Measurements from ENCODE around the gene CRIP2. TPM values are rescaled to one million over a fixed set of nuclear protein-coding genes. Genes with fewer than 3 reads are reported as not detected.

CRIP2 gene
- total RNA-seq, 2 donors from 2014 or later: 13.0 to 19.2 TPM

- DNase-seq: no peak
These were observed 33.6 kb upstream of the CRIP2 start for GRCh38 chr14:105440992-105441391.

GRCh38 chr14:105442125-105442524, 32.5 kb upstream of the CRIP2 start:
- no peak for ATAC-seq
- no peak for DNase-seq
- intact Hi-C loops (cut with DNase I, micrococcal nuclease): no loop called here

More at GRCh38 chr14:105440992-105441391, 33.6 kb upstream of the CRIP2 start:
- no peak for ATAC-seq
- intact Hi-C loops (cut with DNase I, micrococcal nuclease): no loop called here

- intact Hi-C loops (cut with DNase I, micrococcal nuclease): no loop called here
- ATAC-seq: no peak
- no peak for DNase-seq
These were observed 31.8 kb upstream of the CRIP2 start for GRCh38 chr14:105442834-105443233.

- DNase-seq: no peak
- ATAC-seq: no peak
- intact Hi-C loops (cut with DNase I, micrococcal nuclease): no loop called here
These were observed 29.8 kb upstream of the CRIP2 start for GRCh38 chr14:105444859-105445258.

GRCh38 chr14:105445290-105445689, 29.3 kb upstream of the CRIP2 start:
- intact Hi-C loops (cut with DNase I, micrococcal nuclease): no loop called here
- no peak for DNase-seq

GRCh38 chr14:105445901-105446845, 28.4 kb upstream of the CRIP2 start:
- no peak for DNase-seq
- intact Hi-C loops (cut with DNase I, micrococcal nuclease): no loop called here

More at GRCh38 chr14:105445290-105445689, 29.3 kb upstream of the CRIP2 start:
- no peak for ATAC-seq

GRCh38 chr14:105446971-105447370, 27.6 kb upstream of the CRIP2 start:
- ATAC-seq (no peak), DNase-seq (no peak)
- intact Hi-C loops (cut with DNase I, micrococcal nuclease): no loop called here

More at GRCh38 chr14:105445901-105446845, 28.4 kb upstream of the CRIP2 start:
- ATAC-seq: no peak

GRCh38 chr14:105447651-105448640, 26.7 kb upstream of the CRIP2 start:
- ATAC-seq (peak; percentile 4), DNase-seq (no peak)
- intact Hi-C loops (cut with DNase I, micrococcal nuclease): no loop called here

GRCh38 chr14:105448706-105449111, 25.9 kb upstream of the CRIP2 start:
- intact Hi-C loops (cut with DNase I, micrococcal nuclease): no loop called here
- ATAC-seq (peak; percentile 84), DNase-seq (peak in 1 of 2 donors; percentile 67)

GRCh38 chr14:105449276-105450122, 25.1 kb upstream of the CRIP2 start:
- DNase-seq: no peak
- intact Hi-C loops (cut with DNase I, micrococcal nuclease): no loop called here
- no peak for ATAC-seq

GRCh38 chr14:105450123-105450505, 24.5 kb upstream of the CRIP2 start:
- ATAC-seq (no peak), DNase-seq (no peak)
- intact Hi-C loops (cut with DNase I, micrococcal nuclease): no loop called here

GRCh38 chr14:105450864-105451720, 23.5 kb upstream of the CRIP2 start:
- ATAC-seq: no peak
- DNase-seq: no peak
- intact Hi-C loops (cut with DNase I, micrococcal nuclease): no loop called here

GRCh38 chr14:105452963-105453362, 21.7 kb upstream of the CRIP2 start:
- intact Hi-C loops (cut with DNase I, micrococcal nuclease): no loop called here
- ATAC-seq (no peak), DNase-seq (no peak)

GRCh38 chr14:105453847-105454246, 20.8 kb upstream of the CRIP2 start:
- intact Hi-C loops (cut with DNase I, micrococcal nuclease): no loop called here
- no peak for ATAC-seq
- no peak for DNase-seq

GRCh38 chr14:105455086-105455640, 19.5 kb upstream of the CRIP2 start:
- DNase-seq (no peak), ATAC-seq (no peak)
- intact Hi-C loops (cut with DNase I, micrococcal nuclease): no loop called here

GRCh38 chr14:105455766-105456660, 18.6 kb upstream of the CRIP2 start:
- peak; percentile 48 for ATAC-seq
- intact Hi-C loops (cut with DNase I, micrococcal nuclease): no loop called here
- DNase-seq: no peak

Data from left colon (tissue), 2 donors.